Stomach (tissue), 9 donors: ENCODE data around the gene FHAD1. TPM values are rescaled to one million over a fixed set of nuclear protein-coding genes. Genes with fewer than 3 reads are reported as not detected.

Source experiments
- DNase-seq, 2 donors: peaks; one replicate each; pipeline versions ENCODE4 v3.0.0 to v3.0.0-alpha.2; 2013 to 2019
- H3K27ac ChIP-seq, 5 donors: fragments of 200-600 bp in 4 of 5; sonication (generic) in 4 of 5; one replicate each; pipeline ENCODE4 v1.5.1; 2013 to 2019; ENCODE audit warnings: mild to moderate bottlenecking in 1 of 5, moderate library complexity in 1 of 5
- H3K27me3 ChIP-seq, 3 donors: fragments of 200-600 bp; sonication (generic); one replicate each; pipeline ENCODE4 v1.5.1; 2017 to 2019; ENCODE audit warnings: mixed run types in 1 of 3
- H3K36me3 ChIP-seq, 4 donors: fragments of 200-600 bp; sonication (generic); 1 replicate in 3 of 4; 2 replicates in 1 of 4; pipeline ENCODE4 v1.5.1; 2016 to 2019
- H3K4me1 ChIP-seq, 4 donors: fragments of 200-600 bp; sonication (generic); one replicate each; pipeline ENCODE4 v1.5.1; 2016 to 2019
- H3K4me3 ChIP-seq, 4 donors: fragments of 200-600 bp; sonication (generic) in 3 of 4; one replicate each; pipeline ENCODE4 v1.5.1; 2016 to 2019; ENCODE audit warnings: mild to moderate bottlenecking in 1 of 4
- H3K9me3 ChIP-seq, 4 donors: fragments of 200-600 bp; sonication (generic); one replicate each; pipeline ENCODE4 v1.5.1; 2016 to 2019
- CTCF ChIP-seq, 7 experiments: fragments of 450-650 bp in 4 of 7; fragments of 200-600 bp in 3 of 7; sonication (generic) in 3 of 7; IDR thresholded peaks; one replicate each; pipeline ENCODE4 v1.5.1; 2016 to 2019; ENCODE audit warnings: antibody characterized with exemption in 7 of 7, control low read depth in 2 of 7, mild to moderate bottlenecking in 1 of 7
- EP300 ChIP-seq: sonication (generic); formaldehyde crosslinking; IDR thresholded peaks from one replicate; pipeline ENCODE4 v1.6.1; 2017; ENCODE audit warnings: antibody characterized with exemption
- POLR2A ChIP-seq, 4 donors: fragments of 450-650 bp; IDR thresholded peaks; one replicate each; pipeline ENCODE4 v1.6.1; 2016; ENCODE audit warnings: antibody characterized with exemption in 4 of 4, control low read depth in 2 of 4, mild to moderate bottlenecking in 1 of 4, moderate library complexity in 1 of 4
- POLR2AphosphoS5 ChIP-seq, 3 donors: sonication (generic); formaldehyde crosslinking; IDR thresholded peaks; one replicate each; pipeline ENCODE4 v1.6.1; 2016; ENCODE audit warnings: antibody characterized with exemption in 3 of 3
- WGBS, 5 donors: extraction: QIAGEN DNeasy Blood & Tissue Kit in 3 of 5; methylation state at CpG; one replicate each; pipeline versions ENCODE4 v1.1.5 to v1.1.7; 2013 to 2018; 5-methylcytosine and 5-hydroxymethylcytosine counted together
- intact Hi-C: fragments of 100-400 bp; cut with DNase I; formaldehyde crosslinking; loops from one replicate; pipeline ENCODE4 v1.15.1; 2023; ENCODE audit warnings: low total_unique reads
- polyA plus RNA-seq, 3 donors: library from polyadenylated mRNA; stranded (reverse); fragments of 200-250 nt; gene quantifications; one replicate each; pipeline ENCODE4 v1.2.3, GENCODE V29; 2013
- total RNA-seq, 5 donors: library from RNA; depleted of rRNA; stranded (reverse); fragments of >200 nt; gene quantifications; one replicate each; pipeline versions ENCODE4 v1.1.0 to v1.2.3, GENCODE V29; 2014 to 2016
- donor health status: healthy with polysubstance abuse.
- donor health status: Bipolar disorder and iron deficiency.
- donor health status: healthy.

The FHAD1 gene
- total and polyA plus RNA-seq, 8 donors: 0.38 to 5.1 (median 1.4) TPM; not detected in 2

GRCh38 chr1:15308621-15309027, 61.6 kb downstream of the FHAD1 start:
- H3K27ac ChIP-seq: peak overlapping the region; percentile 37 to 60 (median 55)

GRCh38 chr1:15309687-15310086, 62.7 kb downstream of the FHAD1 start:
- no peaks in the 10 kb centered on the region for H3K9me3 ChIP-seq
- peaks cover 0 to 8% (median 4%) of the 10 kb centered on the region in 4 donors for H3K4me1 ChIP-seq
- WGBS, 5 donors: 73 to 85% (median 79%) methylated on average over 10 of the region's 10 CpGs
- H3K27ac ChIP-seq: no peak overlapping the region
- no peak for DNase-seq
- no peak for TF ChIP-seq CTCF (IDR thresholded peaks at IDR 0.05)
- no peak for TF ChIP-seq POLR2A (IDR thresholded peaks at IDR 0.05)
- TF ChIP-seq EP300: no peak
- TF ChIP-seq POLR2AphosphoS5 (IDR thresholded peaks at IDR 0.05): no peak
- intact Hi-C loops: loop anchor here (10.0 kb wide), 1 partner anchor 185 kb away; no protein-coding TSS in a partner anchor
- H3K4me3 ChIP-seq: no peak overlapping the region
- H3K36me3 ChIP-seq: no peaks in the 10 kb centered on the region
- H3K27me3 ChIP-seq: no peaks in the 10 kb centered on the region

More at GRCh38 chr1:15308621-15309027, 61.6 kb downstream of the FHAD1 start:
- H3K4me1 ChIP-seq: peaks cover 0 to 14% (median 7%) of the 10 kb centered on the region in 4 donors
- H3K4me3 ChIP-seq: no peak overlapping the region
- intact Hi-C loops: loop anchor here (10.0 kb wide), 1 partner anchor 184 kb away; no protein-coding TSS in a partner anchor
- DNase-seq: peak; percentile 28 to 40
- no peak for TF ChIP-seq POLR2A (IDR thresholded peaks at IDR 0.05)
- TF ChIP-seq POLR2AphosphoS5 (IDR thresholded peaks at IDR 0.05): peak in 1 of 3 donors; percentile 16
- no peaks in the 10 kb centered on the region for H3K9me3 ChIP-seq
- H3K36me3 ChIP-seq: no peaks in the 10 kb centered on the region
- WGBS, 5 donors: 33 to 73% (median 46%) methylated on average over 4 to 6 of the region's 6 CpGs
- no peaks in the 10 kb centered on the region for H3K27me3 ChIP-seq

- intact Hi-C loops: no loop called here
- no peaks in the 10 kb centered on the region for H3K9me3 ChIP-seq
- no peaks in the 10 kb centered on the region for H3K36me3 ChIP-seq
- no peak overlapping the region for H3K4me3 ChIP-seq
- H3K4me1 ChIP-seq: peaks cover 0 to 5% (median 1%) of the 10 kb centered on the region in 4 donors
- 92 to 95% (median 94%) methylated on average over 7 of the region's 7 CpGs for WGBS, 5 donors
- no peak for TF ChIP-seq POLR2AphosphoS5 (IDR thresholded peaks at IDR 0.05)
- H3K27ac ChIP-seq: no peak overlapping the region
- DNase-seq: no peak
- no peaks in the 10 kb centered on the region for H3K27me3 ChIP-seq
Measured at GRCh38 chr1:15310544-15310943, 63.5 kb downstream of the FHAD1 start.

GRCh38 chr1:15311122-15311822, 64.2 kb downstream of the FHAD1 start:
- Histone ChIP-seq H3K36me3 (no peaks in the 10 kb centered on the region), H3K27me3 (no peaks in the 10 kb centered on the region), H3K4me1 (peaks cover 0 to 5% (median 1%) of the 10 kb centered on the region in 4 donors), H3K27ac (no peak overlapping the region), H3K9me3 (no peaks in the 10 kb centered on the region), H3K4me3 (no peak overlapping the region)
- no peak for TF ChIP-seq POLR2A (IDR thresholded peaks at IDR 0.05)
- TF ChIP-seq POLR2AphosphoS5 (IDR thresholded peaks at IDR 0.05): no peak
- no peak for TF ChIP-seq CTCF (IDR thresholded peaks at IDR 0.05)
- TF ChIP-seq EP300: no peak
- intact Hi-C loops: no loop called here
- no peak for DNase-seq
- WGBS, 5 donors: 89 to 91% (median 90%) methylated on average over 13 of the region's 13 CpGs

GRCh38 chr1:15311880-15312279, 64.9 kb downstream of the FHAD1 start:
- H3K36me3 ChIP-seq: no peaks in the 10 kb centered on the region
- TF ChIP-seq CTCF (IDR thresholded peaks at IDR 0.05) (no peak), POLR2A (IDR thresholded peaks at IDR 0.05) (no peak), POLR2AphosphoS5 (IDR thresholded peaks at IDR 0.05) (no peak), EP300 (no peak)
- 83 to 92% (median 91%) methylated on average over 7 of the region's 7 CpGs for WGBS, 5 donors
- H3K4me3 ChIP-seq: no peak overlapping the region
- no peak overlapping the region for H3K27ac ChIP-seq
- peaks cover 0 to 5% (median 1%) of the 10 kb centered on the region in 4 donors for H3K4me1 ChIP-seq
- no peak for DNase-seq
- intact Hi-C loops: no loop called here
- no peaks in the 10 kb centered on the region for H3K9me3 ChIP-seq
- no peaks in the 10 kb centered on the region for H3K27me3 ChIP-seq
